LNCaP clone FGC (cell line): ENCODE results near the gene ENO4.

Source experiments
- DNase-seq: peaks from one replicate; pipeline ENCODE4 v3.0.0-alpha.2; 2011; ENCODE audit warnings: low read depth
- H3K4me3 ChIP-seq: 2 replicates; pipeline ENCODE4 v1.5.1; 2011; ENCODE audit warnings: mild to moderate bottlenecking, low read depth, low read length, control low read depth
- CTCF ChIP-seq: IDR thresholded peaks from 2 replicates; pipeline ENCODE4 v1.5.1; 2012; ENCODE audit warnings: mild to moderate bottlenecking; ENCODE audit not compliant: control insufficient read depth, insufficient read depth; ENCODE audit errors: extremely low read depth

ENO4 gene

DNA sequence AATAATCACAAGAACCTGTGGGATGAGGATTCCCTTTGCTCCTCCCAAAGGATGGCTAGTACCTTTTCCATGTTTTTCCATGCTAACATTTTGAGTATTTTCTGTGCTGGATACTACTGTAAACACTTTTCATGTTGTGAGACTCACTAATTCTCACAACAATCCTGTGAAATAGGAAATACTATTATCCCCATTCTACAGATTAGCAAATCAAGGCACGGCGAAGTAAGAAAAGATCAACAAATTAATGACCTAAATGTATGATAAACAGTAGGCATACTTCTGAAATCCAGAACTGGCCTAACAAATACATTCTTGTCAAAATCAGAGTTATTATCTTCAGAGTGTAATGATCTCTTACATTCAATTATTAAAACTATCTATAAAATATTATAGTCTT, 69.3 kb downstream of the ENO4 start:
- no peak for DNase-seq
- no peak overlapping the region for H3K4me3 ChIP-seq
- no peak for TF ChIP-seq CTCF

DNA sequence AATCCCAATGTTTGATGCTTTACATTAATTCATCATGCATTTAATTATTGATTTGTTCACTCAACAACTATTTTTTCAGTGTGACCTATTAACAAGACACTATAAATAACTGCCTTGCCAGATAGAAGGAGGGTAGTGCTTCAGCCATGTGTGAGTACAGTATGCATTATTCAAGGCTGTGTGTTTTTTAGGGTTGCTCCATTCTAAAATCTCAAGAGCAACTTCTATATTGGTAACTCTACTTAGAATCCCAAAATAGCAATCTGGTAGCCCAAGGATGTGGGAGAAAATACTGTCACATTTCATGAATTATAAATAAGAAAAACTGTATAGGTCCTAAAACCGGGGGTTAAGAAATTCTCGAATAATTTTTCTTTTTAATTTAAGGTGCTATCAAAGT, 69.9 kb downstream of the ENO4 start:
- DNase-seq = no peak
- H3K4me3 ChIP-seq = no peak overlapping the region
- no peak for TF ChIP-seq CTCF

- H3K4me3 ChIP-seq = no peak overlapping the region
- no peak for DNase-seq
- no peak for TF ChIP-seq CTCF
These were observed 70.4 kb downstream of the ENO4 start for GRCh38 chr10:116919706-116920105.

GRCh38 chr10:116925056-116925455, 75.8 kb downstream of the ENO4 start:
- no peak for TF ChIP-seq CTCF
- no peak overlapping the region for H3K4me3 ChIP-seq
- DNase-seq = no peak

DNA sequence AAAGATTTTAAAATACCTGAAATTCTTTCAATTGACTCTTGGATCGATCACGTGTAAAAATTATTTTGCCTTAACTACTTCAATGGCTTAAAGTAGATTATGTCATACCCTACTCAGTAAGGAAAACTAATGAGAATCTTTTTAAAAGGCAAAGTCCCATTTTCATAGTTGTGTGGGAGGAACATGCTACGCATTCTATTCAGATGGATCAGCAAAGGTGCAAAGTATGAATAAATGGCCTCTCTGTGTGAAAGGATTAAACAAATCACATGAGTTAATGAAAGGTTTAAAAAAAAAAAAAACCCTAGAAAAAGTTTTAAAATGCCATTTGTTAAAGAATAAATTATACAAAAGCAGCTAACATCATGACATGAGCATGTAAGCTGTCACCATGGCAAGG, 77.1 kb downstream of the ENO4 start:
- DNase-seq = no peak
- H3K4me3 ChIP-seq = no peak overlapping the region
- TF ChIP-seq CTCF = no peak

GRCh38 chr10:116931806-116932205, 82.5 kb downstream of the ENO4 start:
- DNase-seq = no peak
- no peak overlapping the region for H3K4me3 ChIP-seq
- no peak for TF ChIP-seq CTCF
